Neural cell (in vitro differentiated cells): Measurements from ENCODE around the gene HTR7. TPM values are rescaled to one million over a fixed set of nuclear protein-coding genes. Genes with fewer than 3 reads are reported as not detected.

Experiments used
- H2AFZ ChIP-seq: fragments of 200-600, 300-800 bp; sonication (generic), shearing (Covaris generic); 2 replicates; pipeline ENCODE4 v1.6.0; 2014; ENCODE audit warnings: low read depth, mild to moderate bottlenecking, antibody characterized with exemption, low read length, moderate library complexity
- H3F3A ChIP-seq: fragments of 200-600 bp; shearing (Covaris generic); 2 replicates; pipeline ENCODE4 v1.6.1; 2016; ENCODE audit warnings: mild to moderate bottlenecking, moderate library complexity, mixed read lengths, antibody characterized with exemption, low read length; ENCODE audit not compliant: insufficient read depth, poor library complexity, severe bottlenecking
- H3K27ac ChIP-seq: fragments of 200-600, 300-800 bp; sonication (generic), shearing (Covaris generic); 2 replicates; pipeline ENCODE4 v1.5.1; 2014; ENCODE audit warnings: mild to moderate bottlenecking, low read length, moderate library complexity
- H3K27me3 ChIP-seq: fragments of 300-800, 200-600 bp; sonication (generic), shearing (Covaris generic); 2 replicates; pipeline ENCODE4 v1.6.0; 2014; ENCODE audit warnings: mild to moderate bottlenecking, low read depth, low read length, moderate library complexity; ENCODE audit not compliant: insufficient read depth
- H3K36me3 ChIP-seq: fragments of 300-800, 200-600 bp; sonication (generic), shearing (Covaris generic); 2 replicates; pipeline ENCODE4 v1.5.1; 2014; ENCODE audit warnings: mild to moderate bottlenecking, antibody characterized with exemption, low read length, moderate library complexity; ENCODE audit not compliant: insufficient read depth
- H3K4me2 ChIP-seq: fragments of 300-800, 200-600 bp; sonication (generic), shearing (Covaris generic); 2 replicates; pipeline ENCODE4 v1.6.0; 2014; ENCODE audit warnings: mild to moderate bottlenecking, low read length
- H3K4me3 ChIP-seq: fragments of 300-800, 200-600 bp; sonication (generic), shearing (Covaris generic); 2 replicates; pipeline ENCODE4 v1.5.1; 2014; ENCODE audit warnings: mild to moderate bottlenecking, low read length, moderate library complexity
- H3K79me2 ChIP-seq: fragments of 200-600 bp; shearing (Covaris generic); replicated peaks from 2 replicates; pipeline ENCODE4 v1.6.0; 2014; ENCODE audit warnings: mild to moderate bottlenecking, low read length, moderate library complexity; ENCODE audit not compliant: insufficient read depth
- H3K9ac ChIP-seq: fragments of 300-800, 200-600 bp; sonication (generic), shearing (Covaris generic); 2 replicates; pipeline ENCODE4 v1.6.1; 2016; ENCODE audit warnings: mild to moderate bottlenecking, low read length, mixed read lengths
- H3K9me2 ChIP-seq: fragments of 200-600 bp; shearing (Covaris generic); 2 replicates; pipeline ENCODE4 v1.6.1; 2016; ENCODE audit warnings: mild to moderate bottlenecking, low read length, mixed read lengths; ENCODE audit not compliant: insufficient read depth
- H3K9me3 ChIP-seq: fragments of 200-600, 300-800 bp; sonication (generic), shearing (Covaris generic); 2 replicates; pipeline ENCODE4 v1.6.1; 2016; ENCODE audit warnings: mild to moderate bottlenecking, mixed run types, low read length, moderate library complexity, mixed read lengths
- H4K20me1 ChIP-seq: fragments of 200-600 bp; shearing (Covaris generic); 2 replicates; pipeline ENCODE4 v1.6.1; 2016; ENCODE audit warnings: mild to moderate bottlenecking, mixed run types; ENCODE audit not compliant: insufficient read depth
- CTCF ChIP-seq: fragments of 450-650 bp; IDR thresholded peaks from 2 replicates; pipeline ENCODE4 v1.5.1; 2014; ENCODE audit warnings: antibody characterized with exemption, mild to moderate bottlenecking, moderate library complexity; ENCODE audit not compliant: poor library complexity, severe bottlenecking
- EP300 ChIP-seq: fragments of 450-650 bp; conservative IDR thresholded peaks from 2 replicates; pipeline ENCODE4 v1.6.1; 2014; ENCODE audit warnings: antibody characterized with exemption, mild to moderate bottlenecking, moderate library complexity; ENCODE audit not compliant: poor library complexity, severe bottlenecking
- EZH2 ChIP-seq: fragments of 200-600, 300-800 bp; shearing (Covaris generic), sonication (generic); IDR thresholded peaks from 2 replicates; pipeline ENCODE4 v1.6.1; 2014; ENCODE audit warnings: antibody characterized with exemption, low read length, borderline replicate concordance, mild to moderate bottlenecking; ENCODE audit not compliant: insufficient read depth, poor library complexity, severe bottlenecking
- MXI1 ChIP-seq: fragments of 450-650 bp; conservative IDR thresholded peaks from 2 replicates; pipeline ENCODE4 v1.6.1; 2014; ENCODE audit warnings: antibody characterized with exemption, mild to moderate bottlenecking; ENCODE audit not compliant: poor library complexity, severe bottlenecking
- POLR2AphosphoS5 ChIP-seq: IDR thresholded peaks from 2 replicates; pipeline ENCODE4 v1.6.1; 2012
- RAD21 ChIP-seq: fragments of 450-650 bp; conservative IDR thresholded peaks from 2 replicates; pipeline ENCODE4 v1.6.1; 2014; ENCODE audit warnings: antibody characterized with exemption, mild to moderate bottlenecking, moderate library complexity
- REST ChIP-seq: IDR thresholded peaks from 2 replicates; pipeline ENCODE4 v1.6.1; 2012; ENCODE audit warnings: borderline replicate concordance
- SMC3 ChIP-seq: fragments of 450-650 bp; conservative IDR thresholded peaks from 2 replicates; pipeline ENCODE4 v1.6.1; 2014; ENCODE audit warnings: antibody characterized with exemption, mild to moderate bottlenecking, moderate library complexity; ENCODE audit not compliant: poor library complexity
- TAF1 ChIP-seq: IDR thresholded peaks from 2 replicates; pipeline ENCODE4 v1.6.1; 2012; ENCODE audit warnings: low read depth
- polyA plus RNA-seq: library from polyadenylated mRNA; depleted of rRNA; stranded (reverse); fragments of >200 nt; gene quantifications from 2 replicates; pipeline ENCODE4 v1.2.3, GENCODE V29; 2014

The HTR7 gene
- polyA plus RNA-seq, 1 donor from 2014 or later = 0.95 TPM

DNA sequence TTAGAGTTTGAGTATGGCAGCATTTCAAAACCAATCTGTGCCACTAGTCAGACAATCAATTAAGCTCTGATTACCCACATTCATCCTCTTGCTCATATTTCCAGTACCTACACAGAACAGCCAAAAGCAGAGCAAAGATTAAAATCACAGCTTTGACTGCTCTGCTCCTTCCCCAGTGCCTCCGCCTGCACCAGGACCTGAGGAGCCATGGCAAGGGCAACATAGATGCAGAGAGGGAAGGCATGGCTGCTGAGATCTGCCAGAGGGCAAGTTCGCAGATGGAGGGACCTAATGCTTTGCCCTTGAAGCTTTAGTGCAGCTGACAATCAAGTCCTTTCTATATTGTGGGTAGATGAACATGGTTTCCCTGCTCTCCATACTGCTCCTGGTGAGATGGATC lies 148.1 kb downstream of the HTR7 start:
- no peak overlapping the region for H3K27ac ChIP-seq
- H4K20me1 ChIP-seq = no peaks in the 10 kb centered on the region
- H3K36me3 ChIP-seq = no peaks in the 10 kb centered on the region
- no peak overlapping the region for H3K4me3 ChIP-seq
- no peak overlapping the region for H2AFZ ChIP-seq
- H3K9me2 ChIP-seq = no peaks in the 10 kb centered on the region
- no peak for TF ChIP-seq CTCF
- TF ChIP-seq POLR2AphosphoS5 = no peak
- TF ChIP-seq EZH2 = no peak
- no peak for TF ChIP-seq SMC3
- no peak for TF ChIP-seq TAF1
- no peaks in the 10 kb centered on the region for H3K27me3 ChIP-seq
- no peaks in the 10 kb centered on the region for H3F3A ChIP-seq
- no peaks in the 10 kb centered on the region for H3K79me2 ChIP-seq
- H3K4me2 ChIP-seq = no peak overlapping the region
- H3K9ac ChIP-seq = no peak overlapping the region
- no peaks in the 10 kb centered on the region for H3K9me3 ChIP-seq

GRCh38 chr10:90707657-90708056 lies 150.2 kb downstream of the HTR7 start:
- Histone ChIP-seq H3K36me3 (no peaks in the 10 kb centered on the region), H3K9ac (no peak overlapping the region), H3K4me2 (no peak overlapping the region), H3F3A (no peaks in the 10 kb centered on the region), H3K9me3 (no peaks in the 10 kb centered on the region), H3K4me3 (no peak overlapping the region), H2AFZ (no peak overlapping the region), H3K27ac (no peak overlapping the region), H3K27me3 (no peaks in the 10 kb centered on the region), H3K9me2 (no peaks in the 10 kb centered on the region), H3K79me2 (no peaks in the 10 kb centered on the region), H4K20me1 (no peaks in the 10 kb centered on the region)
- TF ChIP-seq SMC3 (no peak), EZH2 (no peak), RAD21 (no peak), EP300 (no peak), CTCF (no peak), REST (no peak), MXI1 (no peak), POLR2AphosphoS5 (no peak), TAF1 (no peak)
